ENCODE measurements around the gene SKIL. TPM values are rescaled to one million over a fixed set of nuclear protein-coding genes. Genes with fewer than 3 reads are reported as not detected.

SKIL gene
- total RNA-seq, 2 donors from 2014 or later = 16.9 to 41.3 TPM

DNA sequence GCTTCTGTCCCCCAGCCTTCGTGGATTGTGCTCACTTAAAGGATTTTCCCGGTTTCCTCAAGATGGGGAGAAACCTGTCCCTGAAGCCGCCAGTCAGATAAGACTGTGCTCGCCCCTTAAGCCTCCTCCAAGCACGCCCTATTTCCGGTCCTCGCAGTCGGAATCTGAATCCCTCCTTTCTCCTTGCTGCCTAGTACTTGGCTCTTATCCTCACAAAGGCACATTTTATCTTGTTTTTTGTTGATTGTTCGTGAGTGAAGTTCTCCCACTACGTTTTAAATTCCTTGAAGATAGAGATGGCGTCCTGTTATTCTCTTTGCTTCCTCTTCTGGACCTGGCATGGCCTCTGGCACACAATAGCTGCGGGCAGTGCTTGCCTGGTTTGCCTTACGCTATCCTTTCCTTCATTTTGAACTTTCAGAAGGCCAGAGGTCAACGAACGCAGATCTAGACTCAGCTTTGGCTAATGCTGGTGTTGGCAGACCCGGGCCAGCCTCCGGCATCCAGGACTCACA is 62.8 kb downstream of the SKIL start:
- no peak overlapping the region for H3K9ac ChIP-seq (ENCODE audit: low read depth in 2 of 2, low read length in 2 of 2)

DNA sequence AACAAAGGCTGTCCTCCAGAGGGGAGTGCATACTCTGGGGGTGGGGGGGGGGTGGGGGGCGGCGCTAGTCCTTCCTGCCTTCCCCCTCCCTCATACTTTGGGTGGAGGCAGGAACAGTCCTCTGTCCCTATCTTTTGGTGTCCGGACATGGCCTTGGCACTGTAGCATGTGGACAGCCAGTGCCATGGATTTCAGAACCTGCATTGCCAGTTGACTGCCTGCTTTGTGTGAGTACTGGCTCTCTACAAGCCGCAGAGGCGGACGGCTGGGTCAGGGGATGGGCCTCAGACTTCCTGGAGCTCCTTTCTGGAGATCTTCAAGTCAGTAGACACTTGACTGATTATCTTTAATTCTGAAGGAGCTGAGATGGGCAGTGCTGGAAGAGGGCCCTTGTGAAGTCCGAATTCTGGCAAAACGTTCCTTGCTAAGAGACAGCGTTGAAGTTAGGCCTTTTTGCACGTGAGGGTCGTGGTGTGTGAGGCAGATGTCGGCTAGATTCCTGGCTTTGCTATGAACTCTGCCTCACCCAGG is 63.7 kb downstream of the SKIL start:
- H3K9me3 ChIP-seq = no peaks in the 10 kb centered on the region
- DNase-seq = no peak
- H3K9ac ChIP-seq (ENCODE audit: low read depth in 2 of 2, low read length in 2 of 2) = no peak overlapping the region
- H3K4me1 ChIP-seq = no peaks in the 10 kb centered on the region
- peaks cover 30% of the 10 kb centered on the region for H3K27me3 ChIP-seq
- no peak overlapping the region for H3K27ac ChIP-seq
- H3K4me3 ChIP-seq = no peak overlapping the region
- TF ChIP-seq, protein P1, sequence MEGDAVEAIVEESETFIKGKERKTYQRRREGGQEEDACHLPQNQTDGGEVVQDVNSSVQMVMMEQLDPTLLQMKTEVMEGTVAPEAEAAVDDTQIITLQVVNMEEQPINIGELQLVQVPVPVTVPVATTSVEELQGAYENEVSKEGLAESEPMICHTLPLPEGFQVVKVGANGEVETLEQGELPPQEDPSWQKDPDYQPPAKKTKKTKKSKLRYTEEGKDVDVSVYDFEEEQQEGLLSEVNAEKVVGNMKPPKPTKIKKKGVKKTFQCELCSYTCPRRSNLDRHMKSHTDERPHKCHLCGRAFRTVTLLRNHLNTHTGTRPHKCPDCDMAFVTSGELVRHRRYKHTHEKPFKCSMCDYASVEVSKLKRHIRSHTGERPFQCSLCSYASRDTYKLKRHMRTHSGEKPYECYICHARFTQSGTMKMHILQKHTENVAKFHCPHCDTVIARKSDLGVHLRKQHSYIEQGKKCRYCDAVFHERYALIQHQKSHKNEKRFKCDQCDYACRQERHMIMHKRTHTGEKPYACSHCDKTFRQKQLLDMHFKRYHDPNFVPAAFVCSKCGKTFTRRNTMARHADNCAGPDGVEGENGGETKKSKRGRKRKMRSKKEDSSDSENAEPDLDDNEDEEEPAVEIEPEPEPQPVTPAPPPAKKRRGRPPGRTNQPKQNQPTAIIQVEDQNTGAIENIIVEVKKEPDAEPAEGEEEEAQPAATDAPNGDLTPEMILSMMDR (IDR thresholded peaks at IDR 0.05) = no peak
- intact Hi-C loops (cut with DNase I) = no loop called here
- no peaks in the 10 kb centered on the region for H3K36me3 ChIP-seq

More for the DNA sequence above, 62.8 kb downstream of the SKIL start:
- Histone ChIP-seq H3K27ac (no peak overlapping the region), H3K27me3 (peaks cover 30% of the 10 kb centered on the region), H3K36me3 (no peaks in the 10 kb centered on the region), H3K9me3 (no peaks in the 10 kb centered on the region), H3K4me1 (no peaks in the 10 kb centered on the region), H3K4me3 (no peak overlapping the region)
- DNase-seq = no peak
- TF ChIP-seq, protein P1 (IDR thresholded peaks at IDR 0.05) = no peak
- intact Hi-C loops (cut with DNase I) = no loop called here

DNA sequence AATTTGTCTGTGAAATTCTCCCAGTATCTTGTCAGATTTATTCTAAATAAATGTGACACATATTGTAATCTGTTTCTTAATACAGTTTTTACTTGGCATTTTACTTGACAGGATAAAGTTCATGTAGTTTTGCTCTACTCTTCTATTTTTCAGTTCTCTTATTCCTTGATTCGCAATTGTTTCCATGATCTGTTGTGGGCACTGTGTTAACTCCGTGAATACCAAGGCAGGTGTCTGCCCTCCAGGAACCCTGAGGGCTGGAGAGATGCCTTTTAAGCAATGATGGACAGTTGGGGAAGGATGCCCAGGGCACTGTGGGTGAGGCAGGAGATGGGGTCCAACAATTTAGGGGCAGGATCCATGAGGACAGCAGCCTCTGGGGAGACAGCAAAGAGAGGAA is 64.2 kb downstream of the SKIL start:
- no peaks in the 10 kb centered on the region for H3K4me1 ChIP-seq
- no peaks in the 10 kb centered on the region for H3K36me3 ChIP-seq
- TF ChIP-seq, protein P1 (IDR thresholded peaks at IDR 0.05) = no peak
- H3K9ac ChIP-seq (ENCODE audit: low read depth in 2 of 2, low read length in 2 of 2) = no peak overlapping the region
- intact Hi-C loops (cut with DNase I) = no loop called here
- no peak overlapping the region for H3K27ac ChIP-seq
- H3K27me3 ChIP-seq = peaks cover 28% of the 10 kb centered on the region
- H3K4me3 ChIP-seq = no peak overlapping the region
- no peak for DNase-seq
- H3K9me3 ChIP-seq = no peaks in the 10 kb centered on the region

DNA sequence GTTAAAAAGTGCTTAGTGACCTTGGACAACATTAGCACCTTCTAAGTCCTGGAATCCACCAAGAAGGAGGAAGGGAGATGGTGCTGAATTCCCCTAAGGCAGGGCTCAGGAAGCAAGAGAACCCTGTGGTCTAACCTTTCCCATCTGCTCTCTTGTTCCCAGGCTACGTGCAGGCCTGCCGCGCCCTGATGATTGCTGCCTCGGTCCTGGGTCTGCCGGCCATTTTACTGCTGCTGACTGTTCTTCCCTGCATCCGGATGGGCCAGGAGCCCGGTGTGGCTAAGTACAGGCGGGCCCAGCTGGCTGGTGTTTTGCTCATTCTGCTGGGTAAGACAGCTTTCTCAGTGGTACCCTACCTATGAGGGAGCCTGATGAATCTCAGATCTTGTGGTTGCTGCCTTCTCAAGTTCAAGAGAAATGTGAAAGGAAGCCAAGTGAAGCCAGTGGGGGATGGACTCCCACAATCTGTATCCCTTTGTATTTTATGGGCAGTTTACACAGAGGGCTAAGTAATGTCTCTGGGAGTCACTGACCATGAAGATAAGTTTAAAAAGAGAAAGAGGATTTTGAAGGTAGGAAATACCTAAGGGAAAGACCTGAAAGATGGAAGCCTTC is 65.6 kb downstream of the SKIL start:
- no peak for DNase-seq
- Histone ChIP-seq H3K36me3 (no peaks in the 10 kb centered on the region), H3K4me1 (no peaks in the 10 kb centered on the region), H3K4me3 (no peak overlapping the region), H3K9me3 (no peaks in the 10 kb centered on the region), H3K9ac (ENCODE audit: low read depth in 2 of 2, low read length in 2 of 2) (no peak overlapping the region), H3K27ac (no peak overlapping the region), H3K27me3 (peaks cover 25% of the 10 kb centered on the region)
- intact Hi-C loops (cut with DNase I) = no loop called here
- TF ChIP-seq, protein P1 (IDR thresholded peaks at IDR 0.05) = no peak

DNA sequence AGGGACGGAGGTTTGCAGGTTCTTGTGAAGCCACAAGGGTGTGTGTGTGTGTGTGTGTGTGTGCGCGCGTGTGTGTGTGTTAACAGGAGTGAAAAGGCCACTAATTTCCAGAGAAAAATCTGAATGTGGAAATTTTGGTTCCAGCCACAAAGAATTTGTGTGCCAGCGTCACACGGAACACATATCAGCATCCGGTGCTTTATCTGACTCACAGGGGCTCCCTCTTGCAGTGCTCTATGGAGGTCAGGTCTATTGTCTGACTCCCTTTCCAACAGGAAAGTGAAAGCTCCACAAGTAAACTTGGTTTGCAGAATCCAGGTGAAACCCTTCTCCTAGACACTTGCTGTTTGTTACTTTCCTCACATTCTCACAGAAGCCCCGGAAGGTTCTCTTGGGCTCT is 67.4 kb downstream of the SKIL start:
- H3K36me3 ChIP-seq = no peaks in the 10 kb centered on the region
- no peak overlapping the region for H3K4me3 ChIP-seq
- H3K9ac ChIP-seq (ENCODE audit: low read depth in 2 of 2, low read length in 2 of 2) = no peak overlapping the region
- no peak overlapping the region for H3K27ac ChIP-seq
- intact Hi-C loops (cut with DNase I) = no loop called here
- DNase-seq = no peak
- TF ChIP-seq, protein P1 (IDR thresholded peaks at IDR 0.05) = no peak
- no peaks in the 10 kb centered on the region for H3K4me1 ChIP-seq
- H3K9me3 ChIP-seq = no peaks in the 10 kb centered on the region
- peaks cover 8% of the 10 kb centered on the region for H3K27me3 ChIP-seq
